GM11168 (cell line): ENCODE data around the gene OR2L13.
"Not testable (repeated sequence)": the region's sequence is repeated elsewhere in the genome, so short reads cannot be mapped to it uniquely, and the experiment has no call there.

Source experiments
- in situ Hi-C: fragments of 300-500 bp; cut with MboI; formaldehyde crosslinking; loops from one replicate; pipeline ENCODE4 v1.12.0; 2022; ENCODE audit warnings: low sequenced_read_pairs; ENCODE audit not compliant: unreplicated experiment

OR2L13 gene

GRCh38 chr1:248094884-248095283 lies at the start of gene OR2L13:
TSS of gene OR2L13 (plus strand) at chr1:248095184. CDS start at chr1:248099376, 4,192 bp downstream.
- in situ Hi-C loops = no loop called here

- in situ Hi-C loops = no loop called here
Observed at GRCh38 chr1:248045209-248045608, 49.8 kb upstream of the OR2L13 start.

GRCh38 chr1:248046536-248046935 lies 48.4 kb upstream of the OR2L13 start, which contains the start of gene OR2L3:
TSS of gene OR2L3 (plus strand) at chr1:248046836. CDS start at chr1:248060682, 13,846 bp downstream.
- in situ Hi-C loops = no loop called here

GRCh38 chr1:248047008-248047407 lies 48.0 kb upstream of the OR2L13 start:
- in situ Hi-C loops = no loop called here

- in situ Hi-C loops = no loop called here
Observed at GRCh38 chr1:248054671-248055070, 40.3 kb upstream of the OR2L13 start.

GRCh38 chr1:248055261-248055660 lies 39.7 kb upstream of the OR2L13 start:
- in situ Hi-C loops = no loop called here

- in situ Hi-C loops = no loop called here
Observed at GRCh38 chr1:248065071-248065470, 29.9 kb upstream of the OR2L13 start.

GRCh38 chr1:248065604-248066003 lies 29.4 kb upstream of the OR2L13 start:
- in situ Hi-C loops = no loop called here

- in situ Hi-C loops = not testable (repeated sequence)
Observed at GRCh38 chr1:248083864-248084263, 11.1 kb upstream of the OR2L13 start.

- in situ Hi-C loops = no loop called here
Observed at GRCh38 chr1:248098529-248098928, 3.5 kb downstream of the OR2L13 start.

- in situ Hi-C loops = no loop called here
Observed at GRCh38 chr1:248102847-248103246, 7.9 kb downstream of the OR2L13 start.

GRCh38 chr1:248111157-248111556 lies 16.2 kb downstream of the OR2L13 start:
- in situ Hi-C loops = no loop called here

- in situ Hi-C loops = no loop called here
Observed at GRCh38 chr1:248114890-248115289, 19.9 kb downstream of the OR2L13 start.

GRCh38 chr1:248127653-248128052 lies 32.7 kb downstream of the OR2L13 start:
- in situ Hi-C loops = no loop called here

- in situ Hi-C loops = no loop called here
Observed at GRCh38 chr1:248136811-248137210, 41.8 kb downstream of the OR2L13 start.

GRCh38 chr1:248140846-248141245 lies 45.9 kb downstream of the OR2L13 start:
- in situ Hi-C loops = no loop called here

GRCh38 chr1:248143311-248143710 lies 48.3 kb downstream of the OR2L13 start:
- in situ Hi-C loops = no loop called here

GRCh38 chr1:248144513-248145198 lies 49.7 kb downstream of the OR2L13 start, which contains the start of gene OR2M5:
TSS of gene OR2M5 (plus strand) at chr1:248145148. CDS start at chr1:248145148, 0 bp downstream.
- in situ Hi-C loops = no loop called here
